GM12872 (cell line): ENCODE data around the gene TP73.

Experiments used
- CTCF ChIP-seq: IDR thresholded peaks from 3 replicates; pipeline ENCODE4 v1.5.1; 2011; ENCODE audit warnings: low read depth, mild to moderate bottlenecking, low read length, moderate library complexity; ENCODE audit not compliant: insufficient read depth

Gene TP73

DNA sequence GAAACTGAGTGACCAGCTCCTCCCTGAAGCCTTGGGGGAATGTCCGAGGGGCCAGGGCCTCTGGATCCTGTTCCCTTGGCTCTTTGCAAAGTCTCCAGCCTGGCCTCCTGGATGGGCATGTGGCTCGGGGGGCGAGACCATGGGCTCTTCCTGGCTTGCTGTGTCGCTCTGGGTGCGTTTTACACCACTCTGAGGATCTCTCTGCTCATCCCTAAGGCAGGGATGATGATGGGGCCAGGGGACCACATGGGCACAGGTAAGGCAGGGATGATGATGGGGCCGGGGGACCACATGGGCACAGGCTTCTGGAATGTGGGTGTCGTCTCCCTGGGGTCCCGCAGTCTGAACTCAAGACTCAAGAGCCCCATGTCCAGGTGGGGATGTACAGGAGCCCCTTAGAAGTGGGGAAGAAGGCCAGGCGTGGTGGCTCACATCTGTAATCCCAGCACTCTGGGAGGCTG lies 17.7 kb downstream of the TP73 start:
- TF ChIP-seq CTCF: no peak

GRCh38 chr1:3670823-3671265 lies 18.5 kb downstream of the TP73 start:
- no peak for TF ChIP-seq CTCF

DNA sequence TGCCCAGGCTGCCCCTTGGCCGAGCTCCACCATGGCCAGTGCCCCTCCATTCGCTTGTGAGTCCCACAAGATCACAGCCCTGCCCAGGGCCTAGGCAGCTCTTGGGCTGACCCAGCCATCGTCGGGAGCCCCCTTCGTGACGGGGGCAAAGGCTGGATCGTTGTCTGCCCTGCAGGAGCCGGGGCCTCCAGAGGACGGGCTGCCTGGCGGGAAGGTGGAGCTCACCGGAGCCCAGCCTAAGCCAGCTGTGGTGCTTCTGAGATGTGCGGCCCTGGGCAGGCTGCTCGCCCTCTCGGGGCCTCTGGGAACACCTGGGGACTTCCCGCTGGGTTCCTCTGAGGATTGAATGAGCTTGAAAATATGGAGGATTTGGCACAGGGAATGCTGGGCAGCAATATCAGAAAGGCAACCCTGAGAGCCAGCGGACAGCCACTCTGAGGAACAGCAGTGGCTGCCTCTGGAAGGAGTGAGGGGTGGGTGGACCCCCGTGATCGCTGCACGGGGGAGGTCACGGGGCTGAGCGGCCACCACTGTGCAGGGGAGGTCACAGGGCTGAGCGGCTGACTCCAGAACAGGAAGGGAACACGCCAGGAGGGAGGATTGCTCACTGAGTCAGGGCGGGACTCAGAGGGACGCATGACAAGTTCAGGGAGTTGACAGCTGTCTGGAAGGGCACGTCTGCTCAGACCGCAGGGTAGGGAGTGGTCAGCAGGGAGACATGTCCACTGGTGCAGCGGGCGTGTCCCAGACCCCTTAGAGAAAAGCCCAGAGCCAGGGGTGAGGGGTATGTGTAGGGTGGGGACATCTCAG lies 19.3 kb downstream of the TP73 start:
- TF ChIP-seq CTCF: no peak

DNA sequence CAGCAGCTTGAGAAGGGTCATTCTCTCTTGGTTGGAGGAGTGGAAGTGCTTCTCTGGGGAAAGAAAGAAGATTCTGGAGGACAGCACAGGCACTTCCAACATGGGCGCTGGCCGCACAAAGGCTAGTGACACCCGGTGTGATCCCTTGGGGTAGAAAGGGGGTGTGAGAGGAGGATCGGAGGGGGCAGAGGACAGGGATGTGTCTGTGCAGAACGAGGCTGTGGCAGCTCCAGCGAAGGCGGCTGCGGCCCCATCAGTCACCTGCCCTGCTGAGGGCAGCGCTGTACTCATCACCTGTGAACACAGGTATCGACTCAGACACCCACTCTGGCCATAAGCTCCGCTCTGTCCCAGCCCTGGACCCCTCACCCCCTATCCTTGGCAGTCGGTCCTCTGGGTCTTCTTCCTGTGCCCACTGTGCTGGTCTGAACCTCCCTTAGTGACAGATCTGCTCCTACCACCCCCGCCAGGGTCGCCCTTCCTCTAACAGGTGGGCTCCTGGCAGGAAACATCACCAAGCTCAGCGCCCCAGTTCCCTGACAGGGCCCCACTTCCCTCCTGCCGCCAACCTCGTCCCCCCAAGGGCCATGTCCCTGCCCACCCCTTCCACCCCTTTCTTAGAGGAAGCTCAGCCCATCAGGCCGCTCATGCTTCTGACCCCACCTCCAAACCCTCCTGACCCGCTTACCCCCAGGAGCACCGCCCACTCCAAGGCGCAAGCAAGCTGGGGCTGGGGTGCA lies 20.1 kb downstream of the TP73 start:
- no peak for TF ChIP-seq CTCF

GRCh38 chr1:3672971-3673361 lies 20.6 kb downstream of the TP73 start:
- no peak for TF ChIP-seq CTCF

DNA sequence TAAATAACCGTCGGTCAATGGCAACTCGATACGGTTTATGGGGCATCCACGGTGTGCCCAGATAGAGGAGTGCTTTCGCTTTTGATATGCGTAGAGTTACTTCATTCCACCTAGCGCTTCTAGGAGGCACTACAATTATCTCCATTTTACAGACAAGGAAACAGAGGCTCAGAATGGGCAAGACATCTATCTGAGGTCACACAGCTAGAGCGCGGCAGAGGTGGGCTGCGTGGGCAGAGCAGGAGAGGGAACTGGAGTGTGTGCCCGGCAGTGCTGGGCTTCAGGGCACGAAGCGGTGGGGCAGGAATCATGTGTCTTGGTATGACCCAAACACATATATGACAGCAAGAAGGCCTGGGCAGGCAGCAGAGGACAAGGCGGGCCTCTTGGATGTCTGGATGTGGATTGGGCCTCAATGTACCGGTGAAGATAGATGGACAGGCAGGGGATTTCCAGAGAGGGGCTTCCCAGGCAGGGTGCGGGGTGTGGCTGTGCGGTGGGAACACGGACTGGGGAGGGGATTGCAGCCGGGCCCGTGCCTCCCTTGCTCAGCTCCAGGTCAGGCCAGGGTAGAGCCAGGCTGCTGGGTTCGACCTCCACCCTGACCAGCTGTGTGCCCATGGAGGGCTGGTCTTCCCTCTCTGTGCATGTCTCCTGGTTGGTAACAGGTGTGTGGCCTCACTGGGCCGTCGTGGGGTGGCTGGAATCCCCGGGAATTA lies 21.2 kb downstream of the TP73 start:
- TF ChIP-seq CTCF: peak; percentile 52; the same call in 2 of the 3 replicates
